HCT116 (cell line): ENCODE data around the gene CEP131. TPM values are rescaled to one million over a fixed set of nuclear protein-coding genes. Genes with fewer than 3 reads are reported as not detected.

Source experiments
- ATAC-seq: fragments of 200-7000 bp; cut with Tn5 transposase; 2 replicates; pipeline ENCODE4 v1.9.1; 2020; ENCODE audit warnings: mild to moderate bottlenecking, moderate library complexity
- BruUV-seq: library from RNA; stranded (reverse); fragments of 400-500 nt; replicated peaks from 2 replicates; lab custom pipeline; 2021; lab: Mats Ljungman, UMichigan
- CTCF ChIA-PET: fragments of 300-600 bp; sonication (Branson Sonifier 250); formaldehyde crosslinking; loops from one replicate; lab custom pipeline; 2021; ENCODE audit warnings: antibody characterized with exemption; lab: Charles Lee
- POLR2A ChIA-PET: fragments of 300-600, 350-600 bp; sonication (Branson Sonifier 250); formaldehyde crosslinking; loops from one replicate; lab custom pipeline; 2021; ENCODE audit warnings: antibody characterized with exemption; lab: Charles Lee
- RAD21 ChIA-PET, 2 experiments: fragments of 300-600 bp; sonication (Branson Sonifier 250); formaldehyde crosslinking; loops; one replicate each; lab custom pipeline; 2023; ENCODE audit warnings: low total read pairs in 2 of 2; ENCODE audit not compliant: uncharacterized antibody in 2 of 2, unreplicated experiment in 2 of 2, low non-redundant PET in 1 of 2; lab: Charles Lee
- DNase-seq: peaks from one replicate; pipeline ENCODE4 v3.0.0-alpha.2; 2010; ENCODE audit warnings: low read depth, low spot score
- H2AFZ ChIP-seq: fragments of 200-600 bp; shearing (Covaris generic), sonication (generic); 2 replicates; pipeline ENCODE4 v1.6.1; 2017; ENCODE audit warnings: low read depth, mixed run types, mixed read lengths, antibody characterized with exemption, low read length; ENCODE audit not compliant: poor library complexity, severe bottlenecking
- H3K27ac ChIP-seq: 2 replicates; pipeline ENCODE4 v1.5.1; 2012; ENCODE audit warnings: low read depth, low read length
- H3K27me3 ChIP-seq: fragments of 200-600 bp; sonication (generic); 2 replicates; pipeline ENCODE4 v1.6.1; 2016; ENCODE audit warnings: mixed run types, low read length, mixed read lengths; ENCODE audit not compliant: insufficient read depth
- H3K36me3 ChIP-seq, 2 experiments: fragments of 200-500 bp in 1 of 2; fragments of 200-600 bp in 1 of 2; sonication (Bioruptor generic) in 1 of 2; sonication (generic) in 1 of 2; 2 replicates each; pipeline versions ENCODE4 v1.5.1 to v1.6.1; 2014 to 2016; ENCODE audit warnings: low read length in 2 of 2, inconsistent platforms in 1 of 2, mixed read lengths in 1 of 2, mixed run types in 1 of 2; ENCODE audit not compliant: insufficient read depth in 2 of 2, control insufficient read depth in 1 of 2
- H3K4me1 ChIP-seq, 2 experiments: fragments of 200-600 bp in 1 of 2; sonication (generic) in 1 of 2; 2 replicates each; pipeline versions ENCODE4 v1.5.1 to v1.6.1; 2012 to 2017; ENCODE audit warnings: low read length in 2 of 2, inconsistent platforms in 1 of 2, mild to moderate bottlenecking in 1 of 2, mixed read lengths in 1 of 2, mixed run types in 1 of 2, moderate library complexity in 1 of 2; ENCODE audit not compliant: insufficient read depth in 2 of 2, control insufficient read depth in 1 of 2
- H3K4me2 ChIP-seq: fragments of 200-600 bp; sonication (generic); 2 replicates; pipeline ENCODE4 v1.6.1; 2017; ENCODE audit warnings: mixed run types, low read length, mixed read lengths
- H3K4me3 ChIP-seq, 2 experiments: fragments of 200-600 bp in 1 of 2; sonication (generic) in 1 of 2; replicated peaks in 1 of 2; 2 replicates each; pipeline ENCODE4 v1.5.1; 2011 to 2016; ENCODE audit warnings: low read length in 2 of 2, control low read depth in 1 of 2, low read depth in 1 of 2, mild to moderate bottlenecking in 1 of 2, mixed read lengths in 1 of 2, mixed run types in 1 of 2
- H3K79me2 ChIP-seq: fragments of 200-600 bp; sonication (generic); 2 replicates; pipeline ENCODE4 v1.6.1; 2017; ENCODE audit warnings: mild to moderate bottlenecking, mixed run types, low read length, moderate library complexity, mixed read lengths; ENCODE audit not compliant: insufficient read depth
- H3K9ac ChIP-seq: fragments of 200-600 bp; sonication (generic); 2 replicates; pipeline ENCODE4 v1.6.1; 2016; ENCODE audit warnings: low read length, mixed read lengths
- H3K9me2 ChIP-seq: fragments of 200-600 bp; sonication (generic), shearing (Covaris generic); 2 replicates; pipeline ENCODE4 v1.6.1; 2017; ENCODE audit warnings: mixed run types, mild to moderate bottlenecking, moderate library complexity; ENCODE audit not compliant: insufficient read depth
- H3K9me3 ChIP-seq, 2 experiments: fragments of 200-500 bp in 1 of 2; fragments of 200-600 bp in 1 of 2; sonication (Bioruptor generic) in 1 of 2; sonication (generic) in 1 of 2; 2 replicates each; pipeline ENCODE4 v1.6.1; 2014 to 2017; ENCODE audit warnings: low read length in 2 of 2, mixed read lengths in 2 of 2, inconsistent platforms in 1 of 2, low read depth in 1 of 2, mild to moderate bottlenecking in 1 of 2, mixed run types in 1 of 2, moderate library complexity in 1 of 2; ENCODE audit not compliant: control insufficient read depth in 1 of 2, insufficient read depth in 1 of 2
- H4K20me1 ChIP-seq: fragments of 200-600 bp; sonication (generic), shearing (Covaris generic); 2 replicates; pipeline ENCODE4 v1.6.1; 2017; ENCODE audit warnings: mixed run types, mild to moderate bottlenecking, moderate library complexity; ENCODE audit not compliant: insufficient read depth
- CBX3 ChIP-seq: IDR thresholded peaks from 2 replicates; pipeline ENCODE4 v1.6.1; 2012; ENCODE audit warnings: low read depth
- EGR1 ChIP-seq: IDR thresholded peaks from 2 replicates; pipeline ENCODE4 v1.6.1; 2012; ENCODE audit warnings: low read depth
- ELF1 ChIP-seq: IDR thresholded peaks from 2 replicates; pipeline ENCODE4 v1.6.1; 2012; ENCODE audit warnings: low read depth, borderline replicate concordance
- EZH2 ChIP-seq: fragments of 200-600 bp; sonication (generic); IDR thresholded peaks from 2 replicates; pipeline ENCODE4 v1.6.1; 2017; ENCODE audit warnings: antibody characterized with exemption, mixed run types
- EZH2phosphoT487 ChIP-seq: fragments of 200-600 bp; IDR thresholded peaks from 2 replicates; pipeline ENCODE4 v1.6.1; 2018; ENCODE audit warnings: antibody characterized with exemption, borderline replicate concordance
- JUND ChIP-seq: IDR thresholded peaks from 2 replicates; pipeline ENCODE4 v1.6.1; 2012
- POLR2A ChIP-seq: IDR thresholded peaks from 2 replicates; pipeline ENCODE4 v1.7.0; 2011; ENCODE audit warnings: borderline replicate concordance; ENCODE audit not compliant: insufficient read depth, insufficient read length; ENCODE audit errors: extremely low read depth
- RAD21 ChIP-seq: IDR thresholded peaks from 2 replicates; pipeline ENCODE4 v1.6.1; 2012; ENCODE audit warnings: low read depth, mild to moderate bottlenecking
- SIN3A ChIP-seq: IDR thresholded peaks from 2 replicates; pipeline ENCODE4 v1.6.1; 2012; ENCODE audit warnings: low read depth
- SP1 ChIP-seq: IDR thresholded peaks from 2 replicates; pipeline ENCODE4 v1.6.1; 2012; ENCODE audit warnings: low read depth
- YY1 ChIP-seq: IDR thresholded peaks from 2 replicates; pipeline ENCODE4 v1.6.1; 2011; ENCODE audit warnings: low read length, low read depth, moderate library complexity, mild to moderate bottlenecking; ENCODE audit not compliant: insufficient replicate concordance; ENCODE audit errors: extremely low read depth
- ZFX ChIP-seq: fragments of 450-650 bp; IDR thresholded peaks from 2 replicates; pipeline ENCODE4 v1.6.1; 2017
- ZNF274 ChIP-seq: fragments of 200-500 bp; sonication (Bioruptor generic); IDR thresholded peaks from 2 replicates; pipeline ENCODE4 v1.6.1; 2014; ENCODE audit warnings: mild to moderate bottlenecking, low read depth, low read length, inconsistent platforms
- intact Hi-C: fragments of 100-400 bp; cut with micrococcal nuclease; formaldehyde crosslinking; loops from 2 replicates; pipeline ENCODE4 v1.10.0; 2022
- total RNA-seq: library from RNA; stranded (reverse); gene quantifications from one replicate; pipeline ENCODE4 v1.2.1, GENCODE V29; 2021; ENCODE audit not compliant: unreplicated experiment
- TF ChIP-seq, protein P1 (sequence below): IDR thresholded peaks from 2 replicates; pipeline ENCODE4 v1.6.1; 2012; ENCODE audit warnings: low read depth
- TF ChIP-seq, protein P2 (sequence below): IDR thresholded peaks from 2 replicates; pipeline ENCODE4 v1.6.1; 2011; ENCODE audit warnings: mild to moderate bottlenecking, low read length, moderate library complexity; ENCODE audit not compliant: insufficient replicate concordance; ENCODE audit errors: extremely low read depth
- TF ChIP-seq, protein P3 (sequence below): IDR thresholded peaks from 2 replicates; pipeline ENCODE4 v1.6.1; 2012
- TF ChIP-seq, protein P4 (sequence below), 3 experiments: fragments of 200-600 bp in 1 of 3; sonication (generic) in 1 of 3; IDR thresholded peaks in 2 of 3; conservative IDR thresholded peaks in 1 of 3; 2 replicates each; pipeline ENCODE4 v1.5.1; 2012 to 2017; ENCODE audit warnings: low read depth in 2 of 3, low read length in 2 of 3, antibody characterized with exemption in 1 of 3, borderline replicate concordance in 1 of 3, control low read depth in 1 of 3, mild to moderate bottlenecking in 1 of 3, mixed read lengths in 1 of 3, mixed run types in 1 of 3, moderate library complexity in 1 of 3; ENCODE audit not compliant: insufficient read depth in 1 of 3
- TF ChIP-seq, protein P5 (sequence below): IDR thresholded peaks from 2 replicates; pipeline ENCODE4 v1.6.1; 2012

CEP131 gene
- total RNA-seq, 1 experiment from 2014 or later: 30.2 TPM

DNA sequence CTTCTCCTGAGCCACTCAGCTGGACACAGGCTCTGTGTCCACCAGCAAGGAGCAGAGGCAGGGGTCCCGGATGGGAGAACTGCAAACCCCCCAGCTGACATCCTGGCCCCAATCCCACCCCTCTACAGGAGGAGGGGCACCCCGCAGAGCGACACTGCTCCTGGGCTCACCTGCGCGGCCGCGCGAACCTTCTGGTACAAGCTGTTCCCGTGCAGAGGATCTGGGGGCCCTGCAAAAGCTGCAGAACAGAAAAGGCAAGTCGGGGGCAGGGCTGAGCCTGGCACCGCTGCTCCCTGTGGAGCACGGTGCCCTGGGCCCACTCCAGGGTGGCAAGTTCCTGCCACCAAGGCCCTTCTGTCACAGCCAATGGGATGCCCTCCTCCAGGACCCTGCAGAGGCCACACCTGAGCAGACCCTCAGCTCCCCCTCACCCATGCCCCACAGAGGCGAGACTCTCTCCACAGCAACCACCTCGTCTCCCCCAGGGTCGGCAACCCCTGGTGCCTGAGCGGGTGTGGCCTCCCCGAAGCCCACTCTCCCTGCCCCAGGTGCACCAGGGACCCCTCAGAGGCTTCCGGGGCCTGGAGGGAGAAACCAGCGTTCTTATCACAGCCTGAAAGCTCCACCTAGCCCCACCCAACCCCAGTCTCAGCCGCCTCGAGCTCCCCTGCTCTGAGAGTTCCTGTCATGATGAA is 11.2 kb upstream of the CEP131 start:
- Histone ChIP-seq H3K4me2 (no peak overlapping the region), H3K4me3 (no peak overlapping the region), H3K9me3 (no peaks in the 10 kb centered on the region), H4K20me1 (no peaks in the 10 kb centered on the region), H2AFZ (no peak overlapping the region), H3K9ac (no peak overlapping the region), H3K36me3 (peaks cover 5 to 7% of the 10 kb centered on the region in 2 experiments; a peak in 1 of 4 replicates), H3K4me1 (peaks cover 6 to 11% of the 10 kb centered on the region in 2 experiments; a peak in 3 of 4 replicates), H3K79me2 (peaks cover 16% of the 10 kb centered on the region; the same call in 1 of the 2 replicates), H3K27me3 (no peaks in the 10 kb centered on the region), H3K27ac (no peak overlapping the region), H3K9me2 (no peaks in the 10 kb centered on the region)
- TF ChIP-seq RAD21 (no peak), POLR2A (no peak), SIN3A (no peak), JUND (no peak), EGR1 (no peak), SP1 (no peak), EZH2phosphoT487 (no peak), CBX3 (no peak), ZNF274 (no peak), ELF1 (no peak), YY1 (no peak), EZH2 (no peak), ZFX (no peak)
- TF ChIP-seq, protein P1, sequence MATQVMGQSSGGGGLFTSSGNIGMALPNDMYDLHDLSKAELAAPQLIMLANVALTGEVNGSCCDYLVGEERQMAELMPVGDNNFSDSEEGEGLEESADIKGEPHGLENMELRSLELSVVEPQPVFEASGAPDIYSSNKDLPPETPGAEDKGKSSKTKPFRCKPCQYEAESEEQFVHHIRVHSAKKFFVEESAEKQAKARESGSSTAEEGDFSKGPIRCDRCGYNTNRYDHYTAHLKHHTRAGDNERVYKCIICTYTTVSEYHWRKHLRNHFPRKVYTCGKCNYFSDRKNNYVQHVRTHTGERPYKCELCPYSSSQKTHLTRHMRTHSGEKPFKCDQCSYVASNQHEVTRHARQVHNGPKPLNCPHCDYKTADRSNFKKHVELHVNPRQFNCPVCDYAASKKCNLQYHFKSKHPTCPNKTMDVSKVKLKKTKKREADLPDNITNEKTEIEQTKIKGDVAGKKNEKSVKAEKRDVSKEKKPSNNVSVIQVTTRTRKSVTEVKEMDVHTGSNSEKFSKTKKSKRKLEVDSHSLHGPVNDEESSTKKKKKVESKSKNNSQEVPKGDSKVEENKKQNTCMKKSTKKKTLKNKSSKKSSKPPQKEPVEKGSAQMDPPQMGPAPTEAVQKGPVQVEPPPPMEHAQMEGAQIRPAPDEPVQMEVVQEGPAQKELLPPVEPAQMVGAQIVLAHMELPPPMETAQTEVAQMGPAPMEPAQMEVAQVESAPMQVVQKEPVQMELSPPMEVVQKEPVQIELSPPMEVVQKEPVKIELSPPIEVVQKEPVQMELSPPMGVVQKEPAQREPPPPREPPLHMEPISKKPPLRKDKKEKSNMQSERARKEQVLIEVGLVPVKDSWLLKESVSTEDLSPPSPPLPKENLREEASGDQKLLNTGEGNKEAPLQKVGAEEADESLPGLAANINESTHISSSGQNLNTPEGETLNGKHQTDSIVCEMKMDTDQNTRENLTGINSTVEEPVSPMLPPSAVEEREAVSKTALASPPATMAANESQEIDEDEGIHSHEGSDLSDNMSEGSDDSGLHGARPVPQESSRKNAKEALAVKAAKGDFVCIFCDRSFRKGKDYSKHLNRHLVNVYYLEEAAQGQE: no peak
- TF ChIP-seq, protein P2, sequence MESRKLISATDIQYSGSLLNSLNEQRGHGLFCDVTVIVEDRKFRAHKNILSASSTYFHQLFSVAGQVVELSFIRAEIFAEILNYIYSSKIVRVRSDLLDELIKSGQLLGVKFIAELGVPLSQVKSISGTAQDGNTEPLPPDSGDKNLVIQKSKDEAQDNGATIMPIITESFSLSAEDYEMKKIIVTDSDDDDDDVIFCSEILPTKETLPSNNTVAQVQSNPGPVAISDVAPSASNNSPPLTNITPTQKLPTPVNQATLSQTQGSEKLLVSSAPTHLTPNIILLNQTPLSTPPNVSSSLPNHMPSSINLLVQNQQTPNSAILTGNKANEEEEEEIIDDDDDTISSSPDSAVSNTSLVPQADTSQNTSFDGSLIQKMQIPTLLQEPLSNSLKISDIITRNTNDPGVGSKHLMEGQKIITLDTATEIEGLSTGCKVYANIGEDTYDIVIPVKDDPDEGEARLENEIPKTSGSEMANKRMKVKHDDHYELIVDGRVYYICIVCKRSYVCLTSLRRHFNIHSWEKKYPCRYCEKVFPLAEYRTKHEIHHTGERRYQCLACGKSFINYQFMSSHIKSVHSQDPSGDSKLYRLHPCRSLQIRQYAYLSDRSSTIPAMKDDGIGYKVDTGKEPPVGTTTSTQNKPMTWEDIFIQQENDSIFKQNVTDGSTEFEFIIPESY: no peak
- TF ChIP-seq, protein P3, sequence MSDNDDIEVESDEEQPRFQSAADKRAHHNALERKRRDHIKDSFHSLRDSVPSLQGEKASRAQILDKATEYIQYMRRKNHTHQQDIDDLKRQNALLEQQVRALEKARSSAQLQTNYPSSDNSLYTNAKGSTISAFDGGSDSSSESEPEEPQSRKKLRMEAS: no peak
- TF ChIP-seq, protein P4, sequence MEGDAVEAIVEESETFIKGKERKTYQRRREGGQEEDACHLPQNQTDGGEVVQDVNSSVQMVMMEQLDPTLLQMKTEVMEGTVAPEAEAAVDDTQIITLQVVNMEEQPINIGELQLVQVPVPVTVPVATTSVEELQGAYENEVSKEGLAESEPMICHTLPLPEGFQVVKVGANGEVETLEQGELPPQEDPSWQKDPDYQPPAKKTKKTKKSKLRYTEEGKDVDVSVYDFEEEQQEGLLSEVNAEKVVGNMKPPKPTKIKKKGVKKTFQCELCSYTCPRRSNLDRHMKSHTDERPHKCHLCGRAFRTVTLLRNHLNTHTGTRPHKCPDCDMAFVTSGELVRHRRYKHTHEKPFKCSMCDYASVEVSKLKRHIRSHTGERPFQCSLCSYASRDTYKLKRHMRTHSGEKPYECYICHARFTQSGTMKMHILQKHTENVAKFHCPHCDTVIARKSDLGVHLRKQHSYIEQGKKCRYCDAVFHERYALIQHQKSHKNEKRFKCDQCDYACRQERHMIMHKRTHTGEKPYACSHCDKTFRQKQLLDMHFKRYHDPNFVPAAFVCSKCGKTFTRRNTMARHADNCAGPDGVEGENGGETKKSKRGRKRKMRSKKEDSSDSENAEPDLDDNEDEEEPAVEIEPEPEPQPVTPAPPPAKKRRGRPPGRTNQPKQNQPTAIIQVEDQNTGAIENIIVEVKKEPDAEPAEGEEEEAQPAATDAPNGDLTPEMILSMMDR (IDR thresholded peaks at IDR 0.05 in 2 of 3, conservative IDR thresholded peaks at IDR 0.05 in 1 of 3; ENCODE audit: borderline replicate concordance in 1 of 3, insufficient read depth in 1 of 3, low read depth in 2 of 3, low read length in 2 of 3): no peak
- TF ChIP-seq, protein P5, sequence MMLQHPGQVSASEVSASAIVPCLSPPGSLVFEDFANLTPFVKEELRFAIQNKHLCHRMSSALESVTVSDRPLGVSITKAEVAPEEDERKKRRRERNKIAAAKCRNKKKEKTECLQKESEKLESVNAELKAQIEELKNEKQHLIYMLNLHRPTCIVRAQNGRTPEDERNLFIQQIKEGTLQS: no peak
- POLR2A ChIA-PET: interaction anchor here (0.5 to 1.2 kb wide), 3 partner anchors 9 to 1034 kb away, joined by 3 to 5 read pairs (median 3); no protein-coding TSS in a partner anchor
- CTCF ChIA-PET: interaction anchor here (1.0 kb wide), 1 partner anchor 91 kb away, joined by 4 read pairs; no protein-coding TSS in a partner anchor
- DNase-seq: no peak
- RAD21 ChIA-PET: no interaction called here
- BruUV-seq: no TSS peak
- intact Hi-C loops: no loop called here
- ATAC-seq: no peak
